HCT116 (cell line): ENCODE results near the gene ADGRD1. TPM values are rescaled to one million over a fixed set of nuclear protein-coding genes. Genes with fewer than 3 reads are reported as not detected.

Experiments used
- ATAC-seq: fragments of 200-7000 bp; cut with Tn5 transposase; 2 replicates; pipeline ENCODE4 v1.9.1; 2020; ENCODE audit warnings: mild to moderate bottlenecking, moderate library complexity
- BruUV-seq: library from RNA; stranded (reverse); fragments of 400-500 nt; replicated peaks from 2 replicates; lab custom pipeline; 2021; lab: Mats Ljungman, UMichigan
- CTCF ChIA-PET: fragments of 300-600 bp; sonication (Branson Sonifier 250); formaldehyde crosslinking; loops from one replicate; lab custom pipeline; 2021; ENCODE audit warnings: antibody characterized with exemption; lab: Charles Lee
- POLR2A ChIA-PET: fragments of 300-600, 350-600 bp; sonication (Branson Sonifier 250); formaldehyde crosslinking; loops from one replicate; lab custom pipeline; 2021; ENCODE audit warnings: antibody characterized with exemption; lab: Charles Lee
- RAD21 ChIA-PET, 2 experiments: fragments of 300-600 bp; sonication (Branson Sonifier 250); formaldehyde crosslinking; loops; one replicate each; lab custom pipeline; 2023; ENCODE audit warnings: low total read pairs in 2 of 2; ENCODE audit not compliant: uncharacterized antibody in 2 of 2, unreplicated experiment in 2 of 2, low non-redundant PET in 1 of 2; lab: Charles Lee
- DNase-seq: peaks from one replicate; pipeline ENCODE4 v3.0.0-alpha.2; 2010; ENCODE audit warnings: low read depth, low spot score
- H2AFZ ChIP-seq: fragments of 200-600 bp; shearing (Covaris generic), sonication (generic); 2 replicates; pipeline ENCODE4 v1.6.1; 2017; ENCODE audit warnings: low read depth, mixed run types, mixed read lengths, antibody characterized with exemption, low read length; ENCODE audit not compliant: poor library complexity, severe bottlenecking
- H3K27ac ChIP-seq: 2 replicates; pipeline ENCODE4 v1.5.1; 2012; ENCODE audit warnings: low read depth, low read length
- H3K27me3 ChIP-seq: fragments of 200-600 bp; sonication (generic); 2 replicates; pipeline ENCODE4 v1.6.1; 2016; ENCODE audit warnings: mixed run types, low read length, mixed read lengths; ENCODE audit not compliant: insufficient read depth
- H3K36me3 ChIP-seq, 2 experiments: fragments of 200-500 bp in 1 of 2; fragments of 200-600 bp in 1 of 2; sonication (Bioruptor generic) in 1 of 2; sonication (generic) in 1 of 2; 2 replicates each; pipeline versions ENCODE4 v1.5.1 to v1.6.1; 2014 to 2016; ENCODE audit warnings: low read length in 2 of 2, inconsistent platforms in 1 of 2, mixed read lengths in 1 of 2, mixed run types in 1 of 2; ENCODE audit not compliant: insufficient read depth in 2 of 2, control insufficient read depth in 1 of 2
- H3K4me1 ChIP-seq, 2 experiments: fragments of 200-600 bp in 1 of 2; sonication (generic) in 1 of 2; 2 replicates each; pipeline versions ENCODE4 v1.5.1 to v1.6.1; 2012 to 2017; ENCODE audit warnings: low read length in 2 of 2, inconsistent platforms in 1 of 2, mild to moderate bottlenecking in 1 of 2, mixed read lengths in 1 of 2, mixed run types in 1 of 2, moderate library complexity in 1 of 2; ENCODE audit not compliant: insufficient read depth in 2 of 2, control insufficient read depth in 1 of 2
- H3K4me2 ChIP-seq: fragments of 200-600 bp; sonication (generic); 2 replicates; pipeline ENCODE4 v1.6.1; 2017; ENCODE audit warnings: mixed run types, low read length, mixed read lengths
- H3K4me3 ChIP-seq, 2 experiments: fragments of 200-600 bp in 1 of 2; sonication (generic) in 1 of 2; replicated peaks in 1 of 2; 2 replicates each; pipeline ENCODE4 v1.5.1; 2011 to 2016; ENCODE audit warnings: low read length in 2 of 2, control low read depth in 1 of 2, low read depth in 1 of 2, mild to moderate bottlenecking in 1 of 2, mixed read lengths in 1 of 2, mixed run types in 1 of 2
- H3K79me2 ChIP-seq: fragments of 200-600 bp; sonication (generic); 2 replicates; pipeline ENCODE4 v1.6.1; 2017; ENCODE audit warnings: mild to moderate bottlenecking, mixed run types, low read length, moderate library complexity, mixed read lengths; ENCODE audit not compliant: insufficient read depth
- H3K9ac ChIP-seq: fragments of 200-600 bp; sonication (generic); 2 replicates; pipeline ENCODE4 v1.6.1; 2016; ENCODE audit warnings: low read length, mixed read lengths
- H3K9me2 ChIP-seq: fragments of 200-600 bp; sonication (generic), shearing (Covaris generic); 2 replicates; pipeline ENCODE4 v1.6.1; 2017; ENCODE audit warnings: mixed run types, mild to moderate bottlenecking, moderate library complexity; ENCODE audit not compliant: insufficient read depth
- H3K9me3 ChIP-seq, 2 experiments: fragments of 200-500 bp in 1 of 2; fragments of 200-600 bp in 1 of 2; sonication (Bioruptor generic) in 1 of 2; sonication (generic) in 1 of 2; 2 replicates each; pipeline ENCODE4 v1.6.1; 2014 to 2017; ENCODE audit warnings: low read length in 2 of 2, mixed read lengths in 2 of 2, inconsistent platforms in 1 of 2, low read depth in 1 of 2, mild to moderate bottlenecking in 1 of 2, mixed run types in 1 of 2, moderate library complexity in 1 of 2; ENCODE audit not compliant: control insufficient read depth in 1 of 2, insufficient read depth in 1 of 2
- H4K20me1 ChIP-seq: fragments of 200-600 bp; sonication (generic), shearing (Covaris generic); 2 replicates; pipeline ENCODE4 v1.6.1; 2017; ENCODE audit warnings: mixed run types, mild to moderate bottlenecking, moderate library complexity; ENCODE audit not compliant: insufficient read depth
- CBX3 ChIP-seq: IDR thresholded peaks from 2 replicates; pipeline ENCODE4 v1.6.1; 2012; ENCODE audit warnings: low read depth
- CEBPB ChIP-seq: IDR thresholded peaks from 2 replicates; pipeline ENCODE4 v1.6.1; 2012; ENCODE audit warnings: low read depth
- CTCF ChIP-seq, 3 experiments: fragments of 200-600 bp in 1 of 3; sonication (generic) in 1 of 3; IDR thresholded peaks in 2 of 3; conservative IDR thresholded peaks in 1 of 3; 2 replicates each; pipeline ENCODE4 v1.5.1; 2012 to 2017; ENCODE audit warnings: low read depth in 2 of 3, low read length in 2 of 3, antibody characterized with exemption in 1 of 3, borderline replicate concordance in 1 of 3, control low read depth in 1 of 3, mild to moderate bottlenecking in 1 of 3, mixed read lengths in 1 of 3, mixed run types in 1 of 3, moderate library complexity in 1 of 3; ENCODE audit not compliant: insufficient read depth in 1 of 3
- EGR1 ChIP-seq: IDR thresholded peaks from 2 replicates; pipeline ENCODE4 v1.6.1; 2012; ENCODE audit warnings: low read depth
- ELF1 ChIP-seq: IDR thresholded peaks from 2 replicates; pipeline ENCODE4 v1.6.1; 2012; ENCODE audit warnings: low read depth, borderline replicate concordance
- EZH2phosphoT487 ChIP-seq: fragments of 200-600 bp; IDR thresholded peaks from 2 replicates; pipeline ENCODE4 v1.6.1; 2018; ENCODE audit warnings: antibody characterized with exemption, borderline replicate concordance
- MAX ChIP-seq: IDR thresholded peaks from 2 replicates; pipeline ENCODE4 v1.6.1; 2012
- POLR2A ChIP-seq: IDR thresholded peaks from 2 replicates; pipeline ENCODE4 v1.7.0; 2011; ENCODE audit warnings: borderline replicate concordance; ENCODE audit not compliant: insufficient read depth, insufficient read length; ENCODE audit errors: extremely low read depth
- RAD21 ChIP-seq: IDR thresholded peaks from 2 replicates; pipeline ENCODE4 v1.6.1; 2012; ENCODE audit warnings: low read depth, mild to moderate bottlenecking
- REST ChIP-seq: IDR thresholded peaks from 2 replicates; pipeline ENCODE4 v1.6.1; 2012; ENCODE audit warnings: low read depth
- TCF7L2 ChIP-seq: IDR thresholded peaks from 2 replicates; pipeline ENCODE4 v1.7.0; 2011; ENCODE audit warnings: borderline replicate concordance, inconsistent platforms; ENCODE audit not compliant: insufficient read depth, insufficient read length; ENCODE audit errors: extremely low read depth
- YY1 ChIP-seq: IDR thresholded peaks from 2 replicates; pipeline ENCODE4 v1.6.1; 2011; ENCODE audit warnings: low read length, low read depth, moderate library complexity, mild to moderate bottlenecking; ENCODE audit not compliant: insufficient replicate concordance; ENCODE audit errors: extremely low read depth
- ZFX ChIP-seq: fragments of 450-650 bp; IDR thresholded peaks from 2 replicates; pipeline ENCODE4 v1.6.1; 2017
- intact Hi-C: fragments of 100-400 bp; cut with micrococcal nuclease; formaldehyde crosslinking; loops from 2 replicates; pipeline ENCODE4 v1.10.0; 2022
- total RNA-seq: library from RNA; stranded (reverse); gene quantifications from one replicate; pipeline ENCODE4 v1.2.1, GENCODE V29; 2021; ENCODE audit not compliant: unreplicated experiment

Gene ADGRD1
- total RNA-seq, 1 experiment from 2014 or later = 0.44 TPM

- RAD21 ChIA-PET = no interaction called here
- no peak overlapping the region for H3K27ac ChIP-seq
- intact Hi-C loops = no loop called here
- no peak for ATAC-seq
- CTCF ChIA-PET = no interaction called here
- no TSS peak for BruUV-seq
- H3K4me3 ChIP-seq = no peak overlapping the region
- no peaks in the 10 kb centered on the region for H3K9me2 ChIP-seq
- TF ChIP-seq TCF7L2 (no peak), EZH2phosphoT487 (no peak), POLR2A (no peak), REST (no peak), YY1 (no peak), ELF1 (no peak), ZFX (no peak), CTCF (IDR thresholded peaks at IDR 0.05 in 2 of 3, conservative IDR thresholded peaks at IDR 0.05 in 1 of 3; ENCODE audit: borderline replicate concordance in 1 of 3, insufficient read depth in 1 of 3, low read depth in 2 of 3, low read length in 2 of 3) (no peak), RAD21 (no peak), CBX3 (no peak), EGR1 (no peak), CEBPB (no peak), MAX (no peak)
- no peaks in the 10 kb centered on the region for H3K79me2 ChIP-seq
- H3K4me1 ChIP-seq = no peaks in the 10 kb centered on the region
- H3K9ac ChIP-seq = no peak overlapping the region
- no peak overlapping the region for H2AFZ ChIP-seq
- no peaks in the 10 kb centered on the region for H3K9me3 ChIP-seq
- H3K4me2 ChIP-seq = no peak overlapping the region
- H4K20me1 ChIP-seq = no peaks in the 10 kb centered on the region
- peaks cover 10% of the 10 kb centered on the region; the same call in 1 of the 2 replicates for H3K27me3 ChIP-seq
- POLR2A ChIA-PET = no interaction called here
- H3K36me3 ChIP-seq = no peaks in the 10 kb centered on the region
- no peak for DNase-seq
These were observed 31.2 kb upstream of the ADGRD1 start for GRCh38 chr12:130922511-130922953.
